ENCODE measurements around the gene HCN3. TPM values are rescaled to one million over a fixed set of nuclear protein-coding genes. Genes with fewer than 3 reads are reported as not detected.

Gene HCN3
- total RNA-seq, 2 experiments from 2014 or later = 1.5 TPM

DNA sequence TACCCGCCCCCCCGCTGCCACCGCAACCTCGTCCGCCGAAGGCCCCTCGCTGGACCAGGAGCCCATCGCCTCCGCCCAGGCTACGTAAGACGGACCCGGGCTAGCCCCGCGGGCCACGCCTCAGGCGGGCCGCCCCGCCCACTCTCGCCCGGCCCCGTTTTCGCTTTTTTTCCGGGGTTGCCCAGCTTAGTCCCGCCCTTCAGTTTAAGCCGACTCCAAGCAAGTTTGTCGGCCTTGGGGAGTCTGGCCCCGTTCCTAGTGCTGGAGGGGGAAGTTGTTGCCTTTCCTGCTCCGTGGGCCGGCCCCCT is 46.4 kb downstream of the HCN3 start:
- Mint-ChIP-seq H3K4me1 (ENCODE audit: low read depth) (peaks cover 43% of the 10 kb centered on the region), H3K36me3 (ENCODE audit: low read depth) (peaks cover 25% of the 10 kb centered on the region), H3K4me3 (peak overlapping the region; percentile 81), H3K9me3 (no peaks in the 10 kb centered on the region), H3K27me3 (no peaks in the 10 kb centered on the region), H3K27ac (peak overlapping the region; percentile 34)
- intact Hi-C loops (cut with micrococcal nuclease) = loop anchor here (5.0 kb wide), 1 partner anchor 46 kb away; the partner anchor contains the start of gene HCN3
- DNase-seq (peak; percentile 85), ATAC-seq (peak; percentile 66)
- ChIA-PET POLR2A (interaction anchor here (0.6 to 4.8 kb wide), 6 partner anchors 16 to 130 kb away, joined by 3 to 24 read pairs (median 4); partner anchors contain the start of gene CLK2), CTCF (interaction anchor here (0.8 to 6.1 kb wide), 28 partner anchors 9 to 273 kb away, joined by 3 to 170 read pairs (median 4); partner anchors contain the start of genes CLK2, ENTREP3, FDPS and HCN3)
- no peak for TF ChIP-seq CTCF (IDR thresholded peaks at IDR 0.05)

DNA sequence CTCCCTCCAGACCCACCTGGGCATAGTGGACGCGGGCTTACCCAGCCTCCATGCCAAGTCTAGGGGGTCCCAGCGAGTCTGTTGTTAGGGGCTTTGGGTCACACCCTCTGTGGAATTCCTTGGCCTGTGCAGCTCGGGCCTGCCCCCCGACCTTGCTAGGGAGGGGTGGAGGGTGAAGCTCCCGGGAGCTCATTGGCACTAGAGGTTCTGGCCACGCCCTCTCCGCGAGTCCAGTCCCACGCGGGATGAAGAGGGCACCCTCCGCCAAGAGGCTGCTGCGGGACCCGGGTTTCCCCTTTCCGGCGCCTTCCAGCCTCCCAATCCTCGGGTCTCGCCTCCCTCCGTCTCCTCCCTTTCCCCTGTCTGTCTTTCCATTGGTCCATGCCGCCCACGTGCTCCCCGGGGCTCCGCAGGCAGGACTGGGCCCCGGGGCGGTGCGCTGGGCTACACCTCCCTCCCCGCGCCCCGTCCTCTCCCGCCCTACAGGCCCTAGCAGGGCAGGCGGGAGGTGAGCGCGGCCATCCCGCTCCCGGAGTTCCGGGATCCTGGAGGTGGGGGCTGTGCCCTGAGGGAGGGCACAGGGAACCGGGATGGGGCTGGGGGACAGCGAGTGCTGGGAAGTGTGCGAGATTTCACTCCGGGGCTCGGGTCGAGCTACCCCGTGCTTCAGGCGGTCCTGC is 46.9 kb downstream of the HCN3 start:
- Mint-ChIP-seq H3K4me3 (peak overlapping the region; percentile 81), H3K9me3 (no peaks in the 10 kb centered on the region), H3K27me3 (no peaks in the 10 kb centered on the region), H3K27ac (peak overlapping the region; percentile 75), H3K36me3 (ENCODE audit: low read depth) (peaks cover 20% of the 10 kb centered on the region), H3K4me1 (ENCODE audit: low read depth) (peaks cover 40% of the 10 kb centered on the region)
- TF ChIP-seq CTCF (IDR thresholded peaks at IDR 0.05) = no peak
- CTCF ChIA-PET = interaction anchor here (0.8 to 6.1 kb wide), 25 partner anchors 9 to 272 kb away, joined by 3 to 170 read pairs (median 4); partner anchors contain the start of genes CLK2, ENTREP3, FDPS and HCN3
- POLR2A ChIA-PET = interaction anchor here (0.8 to 4.8 kb wide), 8 partner anchors 15 to 130 kb away, joined by 3 to 24 read pairs (median 4); partner anchors contain the start of gene CLK2
- intact Hi-C loops (cut with micrococcal nuclease) = loop anchor here (5.0 kb wide), 1 partner anchor 47 kb away; the partner anchor contains the start of gene HCN3
- DNase-seq (peak; percentile 95), ATAC-seq (peak; percentile 78)

- H3K4me3 Mint-ChIP-seq = peak overlapping the region; percentile 81
- H3K27ac Mint-ChIP-seq = no peak overlapping the region
- no peaks in the 10 kb centered on the region for H3K9me3 Mint-ChIP-seq
- H3K27me3 Mint-ChIP-seq = no peaks in the 10 kb centered on the region
- intact Hi-C loops (cut with micrococcal nuclease) = loop anchor here (5.0 kb wide), 1 partner anchor 48 kb away; the partner anchor contains the start of gene HCN3
- H3K4me1 Mint-ChIP-seq (ENCODE audit: low read depth) = peaks cover 33% of the 10 kb centered on the region
- no peak for ATAC-seq
- DNase-seq = peak; percentile 30
- TF ChIP-seq CTCF (IDR thresholded peaks at IDR 0.05) = no peak
- peaks cover 12% of the 10 kb centered on the region for H3K36me3 Mint-ChIP-seq (ENCODE audit: low read depth)
- CTCF ChIA-PET = interaction anchor here (1.3 to 6.1 kb wide), 9 partner anchors 14 to 158 kb away, joined by 3 to 170 read pairs (median 8); partner anchors contain the start of genes CLK2, KRTCAP2, MTX1 and THBS3
- POLR2A ChIA-PET = interaction anchor here (0.8 to 4.8 kb wide), 7 partner anchors 14 to 131 kb away, joined by 3 to 24 read pairs (median 4); partner anchors contain the start of gene CLK2
Measured at GRCh38 chr1:155324717-155325602, 47.7 kb downstream of the HCN3 start.

DNA sequence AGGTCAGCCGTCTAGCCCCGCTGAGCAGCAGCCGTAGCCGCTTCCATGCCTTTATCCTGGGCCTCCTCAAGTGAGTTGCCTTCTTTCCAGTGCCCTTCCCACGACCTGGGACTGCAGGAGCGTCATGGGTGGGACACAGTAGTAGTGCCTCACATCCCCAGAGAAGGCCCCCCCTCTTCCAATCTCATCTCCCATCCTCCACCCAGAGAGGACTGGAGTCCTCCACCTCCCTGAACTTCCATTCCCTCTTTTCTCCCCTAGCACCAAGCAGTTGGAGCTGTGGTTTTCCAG is 48.3 kb downstream of the HCN3 start:
- H3K27me3 Mint-ChIP-seq = no peaks in the 10 kb centered on the region
- no peak overlapping the region for H3K27ac Mint-ChIP-seq
- no peak for TF ChIP-seq CTCF (IDR thresholded peaks at IDR 0.05)
- DNase-seq = no peak
- CTCF ChIA-PET = interaction anchor here (6.1 kb wide), 1 partner anchor 76 kb away, joined by 170 read pairs; no protein-coding TSS in a partner anchor
- POLR2A ChIA-PET = interaction anchor here (1.2 to 2.2 kb wide), 2 partner anchors 14 to 75 kb away, joined by 3 to 7 read pairs; no protein-coding TSS in a partner anchor
- H3K4me1 Mint-ChIP-seq (ENCODE audit: low read depth) = peaks cover 27% of the 10 kb centered on the region
- no peak for ATAC-seq
- intact Hi-C loops (cut with micrococcal nuclease) = no loop called here
- H3K4me3 Mint-ChIP-seq = peak overlapping the region; percentile 81
- no peaks in the 10 kb centered on the region for H3K9me3 Mint-ChIP-seq
- H3K36me3 Mint-ChIP-seq (ENCODE audit: low read depth) = peaks cover 10% of the 10 kb centered on the region

Data from activated CD8-positive, alpha-beta T cell treated with anti-CD3 and anti-CD28 coated beads for 36 hours (primary cell).